GM11168 (cell line): ENCODE results near the gene STAB2.

Experiments
- in situ Hi-C: fragments of 300-500 bp; cut with MboI; formaldehyde crosslinking; loops from one replicate; pipeline ENCODE4 v1.12.0; 2022; ENCODE audit warnings: low sequenced_read_pairs; ENCODE audit not compliant: unreplicated experiment

STAB2 gene, protein sequence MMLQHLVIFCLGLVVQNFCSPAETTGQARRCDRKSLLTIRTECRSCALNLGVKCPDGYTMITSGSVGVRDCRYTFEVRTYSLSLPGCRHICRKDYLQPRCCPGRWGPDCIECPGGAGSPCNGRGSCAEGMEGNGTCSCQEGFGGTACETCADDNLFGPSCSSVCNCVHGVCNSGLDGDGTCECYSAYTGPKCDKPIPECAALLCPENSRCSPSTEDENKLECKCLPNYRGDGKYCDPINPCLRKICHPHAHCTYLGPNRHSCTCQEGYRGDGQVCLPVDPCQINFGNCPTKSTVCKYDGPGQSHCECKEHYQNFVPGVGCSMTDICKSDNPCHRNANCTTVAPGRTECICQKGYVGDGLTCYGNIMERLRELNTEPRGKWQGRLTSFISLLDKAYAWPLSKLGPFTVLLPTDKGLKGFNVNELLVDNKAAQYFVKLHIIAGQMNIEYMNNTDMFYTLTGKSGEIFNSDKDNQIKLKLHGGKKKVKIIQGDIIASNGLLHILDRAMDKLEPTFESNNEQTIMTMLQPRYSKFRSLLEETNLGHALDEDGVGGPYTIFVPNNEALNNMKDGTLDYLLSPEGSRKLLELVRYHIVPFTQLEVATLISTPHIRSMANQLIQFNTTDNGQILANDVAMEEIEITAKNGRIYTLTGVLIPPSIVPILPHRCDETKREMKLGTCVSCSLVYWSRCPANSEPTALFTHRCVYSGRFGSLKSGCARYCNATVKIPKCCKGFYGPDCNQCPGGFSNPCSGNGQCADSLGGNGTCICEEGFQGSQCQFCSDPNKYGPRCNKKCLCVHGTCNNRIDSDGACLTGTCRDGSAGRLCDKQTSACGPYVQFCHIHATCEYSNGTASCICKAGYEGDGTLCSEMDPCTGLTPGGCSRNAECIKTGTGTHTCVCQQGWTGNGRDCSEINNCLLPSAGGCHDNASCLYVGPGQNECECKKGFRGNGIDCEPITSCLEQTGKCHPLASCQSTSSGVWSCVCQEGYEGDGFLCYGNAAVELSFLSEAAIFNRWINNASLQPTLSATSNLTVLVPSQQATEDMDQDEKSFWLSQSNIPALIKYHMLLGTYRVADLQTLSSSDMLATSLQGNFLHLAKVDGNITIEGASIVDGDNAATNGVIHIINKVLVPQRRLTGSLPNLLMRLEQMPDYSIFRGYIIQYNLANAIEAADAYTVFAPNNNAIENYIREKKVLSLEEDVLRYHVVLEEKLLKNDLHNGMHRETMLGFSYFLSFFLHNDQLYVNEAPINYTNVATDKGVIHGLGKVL (N-terminal part only)

DNA sequence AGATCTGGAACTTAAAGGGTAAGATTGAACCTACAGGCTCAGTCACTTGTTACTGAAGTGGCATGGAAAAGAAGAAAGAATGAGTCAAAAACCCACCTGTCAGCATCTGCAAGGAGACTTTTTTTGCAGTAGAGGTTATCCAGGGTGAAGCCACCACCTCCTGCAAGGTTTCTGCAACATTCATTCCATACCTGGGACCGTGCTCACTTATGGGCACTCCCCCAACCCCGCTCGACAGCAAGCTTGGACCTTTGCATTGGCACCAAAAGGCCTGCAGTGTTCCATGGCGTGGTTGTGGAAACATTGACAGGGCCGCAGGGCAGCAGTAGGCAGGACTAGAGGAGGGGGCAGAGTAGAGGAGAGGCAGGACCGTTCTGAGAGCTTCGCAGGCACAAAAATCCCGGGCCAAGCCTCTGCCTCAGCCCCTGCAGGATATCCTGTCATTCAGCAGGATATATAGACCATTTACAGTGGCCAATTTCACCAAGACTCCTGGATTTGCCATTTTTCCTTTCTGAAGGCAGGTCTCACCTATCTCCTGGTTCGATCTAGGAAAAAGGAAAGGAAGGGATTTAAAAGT lies at the start of gene STAB2:
Gene STAB2, plus strand, starts transcription at position 483 of the 580 bp plus-strand sequence. CDS start 204 bp downstream, outside the sequence.
- in situ Hi-C loops, result no loop called here

DNA sequence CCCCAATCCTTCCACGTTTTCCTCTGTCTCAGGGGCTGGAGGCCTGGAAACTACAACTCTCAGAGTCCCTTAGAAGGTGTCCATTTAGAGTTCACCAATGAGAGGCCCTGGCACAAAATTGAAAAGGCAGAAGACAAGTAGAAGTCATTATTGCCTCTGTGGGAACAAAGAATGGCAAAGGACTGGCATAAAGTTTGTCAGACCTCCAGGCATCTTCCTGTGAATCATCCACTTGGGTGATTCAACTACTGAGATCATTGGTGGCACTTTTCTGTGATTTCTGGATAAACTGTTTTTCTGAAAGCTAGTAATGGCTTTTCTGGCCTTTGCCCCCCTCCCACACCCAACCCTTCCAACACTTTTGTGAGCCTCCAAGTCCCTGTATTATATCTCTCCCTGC lies 48.7 kb upstream of the STAB2 start:
- in situ Hi-C loops, result no loop called here

DNA sequence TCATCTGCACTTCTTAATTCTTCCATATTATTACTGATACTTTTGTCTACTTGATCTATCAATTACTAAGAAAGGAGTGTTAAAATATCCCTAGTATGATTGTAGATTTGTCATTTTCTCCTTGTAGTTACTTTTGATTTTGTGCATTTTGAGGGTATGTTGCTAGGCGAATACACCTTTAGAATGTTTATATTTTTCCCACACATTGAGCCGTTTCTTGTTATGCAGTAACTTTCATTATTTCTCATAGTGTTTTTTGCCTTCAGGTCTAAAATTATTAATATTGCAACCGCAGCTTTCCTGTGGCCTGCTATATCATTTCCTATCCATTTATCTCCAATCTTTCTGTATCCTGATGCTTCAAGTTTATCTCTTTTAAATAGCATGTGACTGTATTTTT lies 46.8 kb upstream of the STAB2 start:
- in situ Hi-C loops, result loop anchor here (10.0 kb wide), 1 partner anchor 596 kb away; no protein-coding TSS in a partner anchor

DNA sequence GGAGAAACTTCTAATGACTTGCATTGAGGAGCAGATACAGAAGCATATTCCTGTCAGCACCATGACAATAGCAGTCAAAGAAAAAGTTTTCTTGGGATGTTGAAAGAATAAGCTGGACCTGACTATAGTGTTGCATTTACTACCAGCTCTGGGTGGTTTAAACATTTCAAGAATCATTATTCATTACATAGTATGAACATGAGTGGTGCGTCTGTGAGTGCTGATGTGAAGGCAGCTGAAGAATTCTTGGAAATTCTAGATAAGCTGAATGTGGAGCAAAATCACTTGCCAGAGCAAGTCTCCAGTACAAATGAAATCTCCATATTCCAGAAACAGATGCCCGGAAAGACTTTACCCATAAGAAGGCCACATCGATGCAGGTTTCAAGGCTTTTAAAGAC lies 45.0 kb upstream of the STAB2 start:
- in situ Hi-C loops, result loop anchor here (10.0 kb wide), 1 partner anchor 597 kb away; no protein-coding TSS in a partner anchor

DNA sequence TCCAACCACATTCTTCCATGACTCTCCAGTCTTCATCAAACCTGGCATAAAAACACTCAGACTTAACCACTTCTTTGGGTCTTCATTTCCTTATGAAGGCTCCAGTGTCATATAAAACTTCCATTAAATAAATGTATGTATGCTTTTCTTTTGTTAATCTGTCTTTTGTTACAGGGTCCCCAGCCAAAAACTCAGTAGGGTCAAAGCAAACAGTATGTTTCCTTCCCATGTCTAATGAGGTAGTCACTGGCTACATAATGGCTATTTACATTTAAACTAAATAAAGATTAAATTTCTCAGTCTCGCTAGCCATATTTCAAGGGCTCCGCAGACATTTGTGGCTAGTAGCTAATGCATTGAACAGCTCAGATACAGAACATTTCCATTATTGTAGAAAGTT lies 40.1 kb upstream of the STAB2 start:
- in situ Hi-C loops, result loop anchor here (10.0 kb wide), 1 partner anchor 602 kb away; no protein-coding TSS in a partner anchor

DNA sequence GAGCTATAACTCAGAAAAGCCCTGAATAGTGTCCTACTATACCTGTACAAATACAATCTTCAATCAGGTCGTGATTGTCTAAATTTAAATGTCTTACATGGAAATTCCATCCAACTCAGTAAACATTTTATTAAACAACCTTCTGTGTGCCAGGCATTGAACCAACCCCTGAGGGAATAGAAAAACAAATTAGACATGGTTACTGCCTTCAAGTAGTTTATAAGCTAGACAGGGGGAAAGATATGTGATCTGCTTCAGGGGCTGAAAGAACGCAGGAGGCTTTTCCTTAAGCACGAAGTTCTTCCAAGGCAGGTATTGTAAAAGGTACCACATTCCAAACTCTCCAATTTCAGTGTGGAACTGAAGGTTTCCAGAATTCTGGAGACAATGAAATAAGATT lies 39.7 kb upstream of the STAB2 start:
- in situ Hi-C loops, result loop anchor here (10.0 kb wide), 1 partner anchor 603 kb away; no protein-coding TSS in a partner anchor

DNA sequence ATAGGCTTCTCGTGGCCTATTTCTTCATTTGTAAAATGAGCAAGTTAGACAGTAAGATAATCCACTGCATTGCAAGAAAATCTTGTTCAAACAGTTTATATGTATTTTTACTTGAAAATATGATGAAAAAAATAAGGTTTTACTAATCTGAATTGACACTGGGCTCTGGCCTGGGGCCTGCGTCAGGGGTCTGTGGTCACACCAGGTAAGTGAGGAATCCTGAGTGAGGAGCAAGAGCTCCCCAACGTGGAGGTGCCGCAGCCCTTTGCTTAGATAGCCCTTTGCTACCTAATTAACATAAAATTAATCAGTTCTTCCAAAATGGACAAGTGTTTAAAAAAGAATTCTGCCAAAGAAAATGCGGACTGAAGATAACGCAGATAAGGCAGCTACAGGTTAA lies 39.1 kb upstream of the STAB2 start:
- in situ Hi-C loops, result loop anchor here (10.0 kb wide), 1 partner anchor 603 kb away; no protein-coding TSS in a partner anchor

DNA sequence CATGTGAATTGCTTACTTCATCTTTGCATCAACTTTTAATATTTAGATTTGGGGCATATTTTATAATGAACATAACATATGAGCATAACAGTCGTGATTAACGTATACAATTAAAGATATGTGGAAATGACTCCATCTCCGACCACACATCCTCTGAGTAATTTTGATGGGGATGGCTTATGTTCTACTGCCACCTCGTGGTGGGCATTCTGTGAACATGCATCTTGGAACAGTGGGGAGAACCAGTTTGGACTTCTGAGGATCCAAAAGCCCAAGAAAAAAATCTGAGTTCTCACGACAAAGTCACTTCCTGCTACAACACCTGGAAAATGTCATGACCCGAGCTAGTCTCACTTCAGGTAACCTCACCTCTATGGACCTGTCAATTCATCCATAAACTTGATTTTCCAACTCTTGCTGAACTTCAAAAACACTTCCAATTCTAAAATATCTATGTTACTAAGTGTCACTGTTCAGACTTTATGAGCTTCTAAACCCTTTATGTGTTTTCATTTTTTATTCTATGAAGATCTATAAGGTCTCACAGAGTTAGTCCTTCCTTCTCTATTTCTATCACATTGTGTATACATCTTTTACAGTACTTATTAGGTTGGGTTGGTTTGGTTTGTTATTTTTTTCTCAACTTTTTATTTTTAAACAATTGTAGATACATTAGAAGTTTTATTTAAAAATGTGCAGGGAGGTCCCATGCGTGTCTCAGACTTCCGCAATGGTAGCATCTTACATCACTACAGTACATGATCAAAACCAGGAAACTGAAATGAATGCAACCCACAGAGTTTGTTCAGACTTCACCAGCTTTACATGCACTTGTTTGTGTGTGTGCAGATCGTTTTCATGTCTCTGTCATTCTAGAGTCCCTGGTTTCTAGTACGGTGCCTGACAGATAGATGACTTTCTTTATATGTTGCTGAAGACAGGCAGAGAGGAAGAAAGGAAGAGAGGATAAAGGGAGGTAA lies 38.2 kb upstream of the STAB2 start:
- in situ Hi-C loops, result loop anchor here (10.0 kb wide), 1 partner anchor 604 kb away; no protein-coding TSS in a partner anchor

DNA sequence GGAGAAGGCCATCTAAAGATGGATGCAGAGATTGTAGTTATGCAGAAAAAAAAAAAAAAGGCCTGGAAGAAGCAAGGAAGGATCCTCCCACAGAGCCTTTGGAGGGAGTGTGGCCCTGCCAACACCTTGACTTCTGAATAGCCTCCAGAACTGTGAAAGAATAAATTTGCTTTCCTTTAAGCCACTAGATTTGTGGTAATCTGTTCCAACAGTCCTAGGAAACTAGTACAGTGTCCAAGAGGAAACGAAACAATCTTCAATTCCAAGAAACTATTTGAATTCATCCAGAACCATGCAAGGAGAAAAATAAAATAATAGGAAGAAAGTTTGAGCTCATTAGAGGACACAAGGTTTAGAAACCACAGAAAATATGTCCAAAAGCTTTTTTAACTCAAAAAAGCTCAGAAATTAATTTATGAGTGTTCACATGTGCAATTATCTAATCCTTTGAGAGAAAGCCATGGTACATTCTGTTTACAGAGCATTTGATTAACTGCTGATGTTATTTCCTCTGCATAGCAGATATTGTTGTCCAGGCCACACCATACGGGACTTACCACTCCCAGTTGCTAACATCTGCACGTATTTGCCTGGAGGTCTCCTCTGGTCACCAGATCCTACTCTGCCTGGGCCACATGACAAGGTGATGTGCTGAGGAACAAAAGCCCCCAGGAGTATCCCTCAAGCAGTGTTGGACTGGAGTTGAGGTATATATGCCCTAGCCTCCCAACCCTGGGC lies 30.0 kb upstream of the STAB2 start:
- in situ Hi-C loops, result no loop called here

DNA sequence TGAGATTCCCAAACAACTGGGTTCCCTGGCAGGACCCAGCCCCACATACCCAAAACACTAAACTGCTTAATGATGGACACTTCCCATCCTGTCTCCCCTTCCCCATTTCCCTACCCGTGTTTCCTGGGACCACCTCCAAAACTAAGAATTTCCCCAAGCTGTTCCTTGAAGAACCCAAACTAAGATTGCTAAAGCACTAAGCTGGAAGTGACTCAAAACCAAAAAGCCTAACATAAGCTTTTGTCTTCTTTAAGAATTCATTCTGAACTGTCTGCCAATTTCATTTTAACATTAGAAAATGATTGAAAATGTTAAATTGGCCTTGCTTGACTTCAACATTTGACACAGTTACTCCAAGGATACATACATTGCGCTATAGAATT lies 29.5 kb upstream of the STAB2 start:
- in situ Hi-C loops, result no loop called here

DNA sequence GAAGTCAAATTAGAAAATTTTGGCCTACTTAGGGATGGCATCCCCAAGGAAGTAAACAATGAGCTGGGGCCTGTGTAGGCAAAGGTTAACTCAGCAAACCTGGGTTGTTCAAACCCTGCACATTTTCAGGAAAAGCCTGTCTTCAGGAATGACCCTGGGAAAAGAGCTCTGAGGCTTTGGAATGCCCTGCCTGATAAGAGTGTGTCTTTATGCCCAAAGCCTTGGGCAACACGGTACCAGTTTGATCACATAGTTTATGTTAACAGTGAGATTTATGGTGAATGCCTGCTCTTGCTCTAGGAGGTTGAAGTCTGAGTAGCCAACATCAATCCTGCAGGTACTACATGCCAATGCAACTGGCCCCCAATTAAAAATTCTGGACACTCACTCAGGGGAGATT lies 28.2 kb upstream of the STAB2 start:
- in situ Hi-C loops, result no loop called here

DNA sequence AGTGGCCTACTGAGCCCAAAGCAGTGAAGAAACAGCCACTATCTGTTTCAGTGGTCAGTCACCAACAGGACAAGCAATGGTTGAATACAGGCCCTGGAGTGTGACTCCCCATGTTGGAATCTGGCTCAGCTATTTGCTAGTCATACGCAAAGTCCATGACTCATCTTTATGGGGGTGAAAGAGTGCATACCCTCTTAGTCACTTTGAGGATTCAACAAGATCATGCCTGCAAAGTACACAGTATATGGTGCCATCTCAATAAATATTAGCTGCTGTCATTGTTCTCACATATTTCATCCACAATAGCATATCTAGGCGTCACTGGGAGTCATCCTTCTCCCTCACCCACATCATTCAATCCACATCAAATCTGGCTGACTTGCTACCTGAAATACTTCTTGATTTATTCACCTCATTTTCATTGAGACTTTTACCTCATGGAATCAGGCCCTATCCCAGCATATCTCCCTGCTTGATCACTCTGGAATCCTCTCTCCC lies 26.4 kb upstream of the STAB2 start:
- in situ Hi-C loops, result no loop called here

DNA sequence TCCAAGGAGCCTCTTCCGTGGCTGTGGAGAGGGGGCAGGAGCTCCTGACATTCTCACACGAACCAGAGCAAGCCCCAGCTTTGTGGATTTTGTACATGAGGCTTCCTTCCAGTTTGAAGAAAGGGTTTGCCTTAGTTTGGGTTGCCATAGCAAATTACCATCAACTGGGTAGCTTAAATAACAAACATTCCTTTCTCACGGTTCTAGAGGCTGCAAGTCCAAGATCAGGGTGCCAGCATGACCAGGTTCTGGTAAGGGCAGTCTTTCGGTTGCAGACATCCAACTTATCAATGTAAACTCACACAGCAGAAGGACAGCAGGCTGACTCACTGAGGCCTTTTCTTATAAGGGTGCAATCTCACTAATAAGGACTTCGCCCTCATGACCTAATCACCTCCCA lies 25.9 kb upstream of the STAB2 start:
- in situ Hi-C loops, result no loop called here

DNA sequence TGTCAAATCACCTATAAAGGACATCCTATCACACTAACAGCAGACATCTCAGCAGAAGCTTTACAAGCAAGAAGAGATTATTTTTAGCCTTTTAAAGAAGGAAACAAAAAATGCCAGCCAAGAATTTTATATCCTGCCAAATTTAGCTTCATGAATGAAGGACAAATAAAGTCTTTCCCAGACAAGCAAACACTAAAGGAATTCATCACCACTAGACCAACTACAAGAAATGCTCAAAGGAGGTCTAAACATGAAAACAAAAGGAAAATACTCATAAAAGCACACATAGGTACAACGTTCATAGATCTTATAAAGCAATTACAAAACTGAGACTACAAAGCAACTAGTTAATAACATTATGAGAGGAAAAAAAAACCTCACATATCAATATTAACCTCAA lies 20.7 kb upstream of the STAB2 start:
- in situ Hi-C loops, result no loop called here

DNA sequence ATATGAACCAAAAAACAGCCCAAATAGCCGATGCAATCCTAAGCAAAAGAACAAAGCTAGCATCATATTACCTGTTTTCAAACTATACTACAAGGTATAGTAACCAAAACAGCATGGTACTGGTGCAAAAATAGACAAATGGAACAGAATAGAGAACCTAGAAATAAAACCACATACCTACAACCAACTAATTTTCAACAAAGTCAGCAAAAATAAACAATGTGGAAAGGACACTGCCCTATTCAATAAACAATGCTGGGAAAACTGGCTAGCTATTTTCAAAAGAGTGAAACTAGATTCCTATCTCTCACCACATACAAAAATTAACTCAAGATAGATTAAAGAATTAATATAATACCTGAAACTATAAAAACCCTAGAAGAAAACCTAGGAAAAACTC lies 17.8 kb upstream of the STAB2 start:
- in situ Hi-C loops, result no loop called here

DNA sequence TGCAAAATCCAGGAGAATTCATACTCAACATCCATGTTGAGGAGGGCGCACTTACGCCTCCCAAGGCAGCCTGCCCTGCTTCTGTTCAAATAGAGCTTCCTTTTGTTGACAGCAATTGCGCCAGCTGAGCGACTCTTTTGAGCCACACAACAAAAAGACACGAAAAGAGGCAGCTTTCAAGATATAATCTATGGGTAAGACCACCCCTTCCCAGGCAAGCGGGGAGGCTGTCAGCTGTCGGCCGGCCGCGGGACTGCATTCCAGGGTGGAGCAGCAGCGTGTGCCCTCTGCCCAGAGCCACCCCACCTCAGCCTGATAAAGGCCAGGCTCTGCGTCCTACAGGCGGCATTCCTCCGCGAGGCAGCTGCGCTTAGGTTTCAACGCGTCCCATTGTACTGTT lies 15.8 kb upstream of the STAB2 start:
- in situ Hi-C loops, result no loop called here

DNA sequence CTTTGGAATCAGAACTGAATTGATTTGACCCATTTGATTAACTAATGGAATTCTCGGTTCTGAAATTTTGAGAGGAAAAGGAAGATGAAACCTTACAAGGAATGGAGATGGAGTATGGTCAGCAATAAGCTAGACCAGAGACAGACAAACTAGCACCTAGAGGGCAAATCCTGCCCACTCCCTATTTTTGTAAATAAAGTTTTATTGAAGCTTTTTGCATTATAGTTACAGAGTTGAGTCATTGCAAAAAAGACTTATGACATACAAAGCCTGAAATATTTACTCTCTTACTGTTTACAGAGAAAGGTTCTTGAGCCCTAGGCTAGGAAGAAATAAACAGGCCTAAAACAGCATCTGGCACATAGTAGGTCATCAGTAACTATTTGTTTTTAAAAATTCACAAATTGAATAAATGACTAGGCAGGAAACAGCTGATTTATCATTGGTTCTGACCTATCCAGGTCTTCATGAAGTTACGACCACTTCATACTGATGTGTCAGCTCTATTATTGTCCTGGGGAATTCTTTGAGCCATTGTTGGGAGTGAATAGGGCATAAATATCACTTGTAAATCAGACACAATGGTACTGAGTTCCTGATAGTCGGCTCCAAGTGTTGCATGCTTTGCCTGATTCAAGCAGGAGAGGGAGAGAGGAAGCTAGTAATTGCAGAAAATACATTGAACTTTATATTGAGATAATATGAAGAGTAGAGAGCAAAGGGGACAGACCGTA lies 14.6 kb upstream of the STAB2 start:
- in situ Hi-C loops, result no loop called here
